GM23338 (cell line): ENCODE results near the gene CACNA1F.

ENCODE experiments used
- CREB1 ChIP-seq: fragments of 250-450 bp; sonication (Bioruptor Pico); IDR thresholded peaks from 2 replicates; pipeline ENCODE4 v1.5.0; 2020; ENCODE audit warnings: low read depth, mild to moderate bottlenecking, moderate library complexity
- CTCF ChIP-seq, 2 experiments: fragments of 200-600 bp in 1 of 2; sonication (generic) in 1 of 2; conservative IDR thresholded peaks; 2 replicates each; pipeline versions ENCODE4 v1.5.1 to v1.6.1; 2016 to 2017; ENCODE audit warnings: antibody characterized with exemption in 2 of 2, low read depth in 2 of 2, mild to moderate bottlenecking in 2 of 2, moderate library complexity in 1 of 2
- EZH2phosphoT487 ChIP-seq: fragments of 200-600 bp; sonication (generic); IDR thresholded peaks from one replicate; pipeline ENCODE4 v1.8.1; 2018; ENCODE audit warnings: antibody characterized with exemption; ENCODE audit not compliant: unreplicated experiment
- POLR2AphosphoS5 ChIP-seq: IDR thresholded peaks from 2 replicates; pipeline ENCODE4 v1.6.1; 2016; ENCODE audit warnings: antibody characterized with exemption, low read depth
- STAT1 ChIP-seq: IDR thresholded peaks from one replicate; pipeline ENCODE4 v1.6.1; 2016; ENCODE audit warnings: antibody characterized with exemption; ENCODE audit not compliant: unreplicated experiment

DNA sequence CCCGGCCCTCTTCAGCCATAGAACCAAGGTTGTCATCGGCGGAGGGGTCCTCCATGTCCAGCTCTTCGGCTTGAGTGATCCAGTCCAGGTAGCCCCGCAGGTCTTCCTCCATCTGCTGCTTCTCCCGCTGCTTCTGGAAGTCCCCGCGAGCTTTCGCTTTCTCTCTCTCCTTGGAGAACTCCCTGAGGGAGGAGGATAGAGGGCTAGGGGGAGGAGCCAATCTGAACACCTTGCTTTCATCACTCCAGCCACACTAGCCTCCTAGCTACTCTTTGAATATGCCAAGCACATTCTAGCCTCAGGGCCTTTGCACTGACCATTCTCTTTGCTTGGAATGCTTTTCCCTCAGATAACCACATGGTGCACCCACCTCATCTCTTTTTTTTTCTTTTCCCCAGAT is 6.2 kb downstream of the CACNA1F start:
- no peak for TF ChIP-seq CREB1
- TF ChIP-seq CTCF (conservative IDR thresholded peaks at IDR 0.05; ENCODE audit: low read depth in 2 of 2), result no peak
- no peak for TF ChIP-seq STAT1
- TF ChIP-seq POLR2AphosphoS5, result no peak
- TF ChIP-seq EZH2phosphoT487, result no peak
